Brain microvascular endothelial cell (primary cell): ENCODE data around the gene ZNF587.
"Not testable (repeated sequence)": the region's sequence is repeated elsewhere in the genome, so short reads cannot be mapped to it uniquely, and the experiment has no call there.

ENCODE experiments used
- DNase-seq: peaks from one replicate; pipeline ENCODE4 v3.0.0-alpha.2; 2020
- H3K27ac ChIP-seq: fragments of 250-450 bp; sonication (Bioruptor Pico); 2 replicates; pipeline ENCODE4 v1.5.1; 2020; ENCODE audit warnings: mild to moderate bottlenecking, moderate library complexity
- H3K27me3 ChIP-seq: fragments of 250-450 bp; sonication (Bioruptor Pico); replicated peaks from 2 replicates; pipeline ENCODE4 v1.5.1; 2020; ENCODE audit warnings: mild to moderate bottlenecking
- H3K36me3 ChIP-seq: fragments of 250-450 bp; sonication (Bioruptor Pico); replicated peaks from 2 replicates; pipeline ENCODE4 v1.5.1; 2020; ENCODE audit warnings: mild to moderate bottlenecking
- H3K4me3 ChIP-seq: 2 replicates; pipeline ENCODE4 v1.5.1; 2011; ENCODE audit warnings: low read depth, mild to moderate bottlenecking, control low read depth, low read length, moderate library complexity
- in situ Hi-C: cut with HindIII; loops from 2 replicates; pipeline ENCODE4 v1.10.0; 2017; ENCODE audit warnings: low sequenced_read_pairs, low pct_ligation_motif_present
- TF ChIP-seq, protein P1 (sequence below): IDR thresholded peaks from 2 replicates; pipeline ENCODE4 v1.5.1; 2011; ENCODE audit warnings: low read depth, mild to moderate bottlenecking, moderate library complexity, low read length, control low read depth, inconsistent platforms; ENCODE audit errors: missing control alignments

ZNF587 gene

DNA sequence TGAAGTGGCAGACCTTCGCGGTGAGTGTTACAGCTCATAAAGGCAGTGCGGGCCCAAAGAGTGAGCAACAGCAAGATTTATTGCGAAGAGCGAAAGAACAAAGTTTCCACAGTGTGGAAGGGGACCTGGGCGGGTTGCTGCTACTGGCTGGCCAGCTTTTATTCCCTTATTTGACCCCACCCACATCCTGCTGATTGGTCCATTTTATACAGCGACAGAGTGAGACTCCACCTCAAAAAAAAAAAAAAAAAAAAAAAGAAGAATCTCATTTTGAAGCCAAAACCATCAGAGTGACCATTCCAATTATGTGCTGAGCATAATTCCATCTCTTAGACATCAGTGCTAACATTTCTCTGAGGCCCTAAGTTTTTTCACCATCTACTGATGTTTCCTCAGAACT is 33.0 kb upstream of the ZNF587 start:
- TF ChIP-seq, protein P1, sequence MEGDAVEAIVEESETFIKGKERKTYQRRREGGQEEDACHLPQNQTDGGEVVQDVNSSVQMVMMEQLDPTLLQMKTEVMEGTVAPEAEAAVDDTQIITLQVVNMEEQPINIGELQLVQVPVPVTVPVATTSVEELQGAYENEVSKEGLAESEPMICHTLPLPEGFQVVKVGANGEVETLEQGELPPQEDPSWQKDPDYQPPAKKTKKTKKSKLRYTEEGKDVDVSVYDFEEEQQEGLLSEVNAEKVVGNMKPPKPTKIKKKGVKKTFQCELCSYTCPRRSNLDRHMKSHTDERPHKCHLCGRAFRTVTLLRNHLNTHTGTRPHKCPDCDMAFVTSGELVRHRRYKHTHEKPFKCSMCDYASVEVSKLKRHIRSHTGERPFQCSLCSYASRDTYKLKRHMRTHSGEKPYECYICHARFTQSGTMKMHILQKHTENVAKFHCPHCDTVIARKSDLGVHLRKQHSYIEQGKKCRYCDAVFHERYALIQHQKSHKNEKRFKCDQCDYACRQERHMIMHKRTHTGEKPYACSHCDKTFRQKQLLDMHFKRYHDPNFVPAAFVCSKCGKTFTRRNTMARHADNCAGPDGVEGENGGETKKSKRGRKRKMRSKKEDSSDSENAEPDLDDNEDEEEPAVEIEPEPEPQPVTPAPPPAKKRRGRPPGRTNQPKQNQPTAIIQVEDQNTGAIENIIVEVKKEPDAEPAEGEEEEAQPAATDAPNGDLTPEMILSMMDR: no peak
- H3K27me3 ChIP-seq: no peaks in the 10 kb centered on the region
- H3K27ac ChIP-seq: no peak overlapping the region
- H3K4me3 ChIP-seq: no peak overlapping the region
- no peak for DNase-seq
- H3K36me3 ChIP-seq: peaks cover 10% of the 10 kb centered on the region
- in situ Hi-C loops: no loop called here

DNA sequence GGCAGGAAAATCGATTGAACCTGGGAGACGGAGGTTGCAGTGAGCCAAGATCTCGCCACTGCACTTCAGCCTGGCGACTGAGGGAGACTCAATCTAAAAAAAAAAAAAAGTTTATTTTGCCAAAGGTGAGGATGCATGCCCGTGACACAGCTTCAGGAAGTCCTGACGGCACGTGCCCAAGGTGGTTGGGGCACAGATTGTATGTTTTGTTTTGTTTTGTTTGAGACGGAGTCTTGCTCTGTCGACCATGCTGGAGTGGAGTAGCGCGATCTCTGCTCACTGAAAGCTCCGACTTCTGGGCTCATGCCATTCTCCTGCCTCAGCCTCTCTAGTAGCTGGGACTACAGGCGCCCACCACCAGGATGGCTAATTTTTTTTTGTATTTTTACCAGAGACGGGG is 31.7 kb upstream of the ZNF587 start:
- Histone ChIP-seq H3K27ac (no peak overlapping the region), H3K36me3 (peaks cover 4% of the 10 kb centered on the region)
- in situ Hi-C loops: no loop called here

DNA sequence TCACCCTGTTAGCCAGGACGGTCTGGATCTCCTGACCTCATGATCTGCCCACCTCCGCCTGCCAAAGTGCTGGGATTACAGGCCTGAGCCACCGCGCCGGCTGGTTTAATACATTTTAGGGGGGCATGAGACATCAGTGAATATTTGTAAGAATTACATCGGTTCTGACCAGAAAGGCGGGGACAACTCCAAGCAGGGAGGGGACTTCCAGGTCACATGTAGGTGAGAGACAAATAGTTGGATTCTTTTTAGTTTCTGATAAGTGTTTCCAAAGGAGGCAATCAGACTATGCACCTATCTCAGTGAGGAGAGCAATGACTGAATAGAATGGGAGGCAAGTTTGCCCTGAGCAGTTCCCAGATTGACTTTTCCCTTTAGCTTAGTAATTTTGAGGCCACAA is 31.3 kb upstream of the ZNF587 start:
- no peak overlapping the region for H3K27ac ChIP-seq
- in situ Hi-C loops: no loop called here
- H3K36me3 ChIP-seq: peaks cover 4% of the 10 kb centered on the region
- TF ChIP-seq, protein P1: no peak
- no peak overlapping the region for H3K4me3 ChIP-seq
- DNase-seq: no peak
- H3K27me3 ChIP-seq: no peaks in the 10 kb centered on the region

More for the DNA sequence above, 31.7 kb upstream of the ZNF587 start:
- DNase-seq: no peak
- TF ChIP-seq, protein P1: no peak
- no peak overlapping the region for H3K4me3 ChIP-seq
- no peaks in the 10 kb centered on the region for H3K27me3 ChIP-seq

DNA sequence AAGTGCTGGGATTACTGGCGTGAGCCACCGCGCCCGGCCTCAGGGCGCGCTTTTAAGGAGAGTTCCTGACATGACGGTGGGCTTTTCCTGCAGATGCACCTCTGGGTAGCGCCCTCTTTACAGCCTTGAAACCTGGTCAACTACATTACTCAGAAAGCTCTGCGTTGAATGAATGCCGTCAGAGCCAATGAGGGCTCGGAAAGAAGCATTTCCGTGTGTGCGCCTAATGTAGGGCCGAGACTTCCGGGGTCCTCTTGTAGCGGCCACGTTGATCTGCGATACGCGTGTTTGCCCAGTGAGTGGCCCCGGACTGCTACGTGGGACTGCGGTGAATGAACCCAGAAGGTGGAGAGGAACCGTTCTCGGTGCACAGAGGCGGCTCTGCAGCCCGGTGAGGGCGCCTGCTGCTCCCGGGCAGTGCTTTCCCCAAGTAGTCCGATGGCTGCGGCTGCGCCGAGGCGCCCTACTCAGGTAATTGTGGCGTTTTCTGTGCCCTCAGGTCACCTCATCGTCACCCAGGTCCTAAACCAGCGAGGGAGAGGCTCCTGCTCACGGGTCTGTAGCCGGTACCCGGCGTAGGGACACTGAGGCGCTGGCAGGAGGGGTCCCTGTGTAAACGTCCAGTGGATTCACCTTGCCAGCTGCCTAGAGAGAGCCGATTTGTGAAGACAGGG is 30.0 kb upstream of the ZNF587 start:
- TF ChIP-seq, protein P1: peak; percentile 8
- Histone ChIP-seq H3K36me3 (peaks cover 2% of the 10 kb centered on the region), H3K27me3 (no peaks in the 10 kb centered on the region), H3K4me3 (peak overlapping the region; percentile 97), H3K27ac (peak overlapping the region; percentile 75)
- in situ Hi-C loops: no loop called here
- DNase-seq: peak; percentile 94

DNA sequence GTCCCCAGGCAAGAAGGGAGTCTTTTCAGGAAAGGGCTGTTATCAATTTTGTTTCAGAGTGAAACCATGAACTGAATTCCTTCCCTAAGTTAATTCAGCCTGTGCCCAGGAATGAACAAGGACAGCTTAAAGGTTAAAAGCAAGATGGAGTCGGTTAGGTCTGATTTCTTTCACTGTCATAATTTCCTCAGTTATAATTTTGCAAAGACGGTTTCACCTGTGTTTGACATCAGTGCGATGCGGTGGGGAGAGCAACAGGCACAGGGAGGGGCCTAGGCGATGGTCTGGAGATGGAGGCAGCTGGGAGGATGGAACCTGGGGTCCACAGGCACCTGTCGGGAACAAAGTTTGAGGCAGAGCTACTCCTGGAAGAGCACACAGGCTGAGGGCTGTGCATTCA is 29.1 kb upstream of the ZNF587 start:
- in situ Hi-C loops: no loop called here
- Histone ChIP-seq H3K27ac (no peak overlapping the region), H3K27me3 (no peaks in the 10 kb centered on the region), H3K4me3 (peak overlapping the region; percentile 97), H3K36me3 (peaks cover 2% of the 10 kb centered on the region)
- DNase-seq: no peak
- TF ChIP-seq, protein P1: no peak

DNA sequence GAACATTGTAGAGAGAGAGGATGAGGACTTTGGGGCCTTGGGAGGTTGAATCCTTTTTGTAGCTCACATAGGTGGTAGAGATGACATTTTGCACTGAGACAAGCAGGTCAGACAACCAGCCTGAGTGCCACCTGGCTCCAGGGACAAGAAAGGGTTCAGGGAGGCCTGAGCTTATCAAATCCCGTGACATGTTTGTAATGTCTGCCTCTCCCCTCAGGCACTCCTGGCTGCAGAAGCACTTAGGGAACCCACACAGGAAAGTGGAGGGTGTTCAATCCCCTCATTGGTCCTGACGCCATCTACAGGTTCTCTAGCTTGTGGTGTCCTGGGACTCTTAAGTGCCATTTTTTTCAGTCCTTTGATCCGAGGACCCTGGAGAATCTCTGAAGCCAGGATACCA is 28.6 kb upstream of the ZNF587 start:
- H3K27ac ChIP-seq, H3K36me3 ChIP-seq, in situ Hi-C loops, H3K27me3 ChIP-seq, DNase-seq, H3K4me3 ChIP-seq: not testable (repeated sequence)

DNA sequence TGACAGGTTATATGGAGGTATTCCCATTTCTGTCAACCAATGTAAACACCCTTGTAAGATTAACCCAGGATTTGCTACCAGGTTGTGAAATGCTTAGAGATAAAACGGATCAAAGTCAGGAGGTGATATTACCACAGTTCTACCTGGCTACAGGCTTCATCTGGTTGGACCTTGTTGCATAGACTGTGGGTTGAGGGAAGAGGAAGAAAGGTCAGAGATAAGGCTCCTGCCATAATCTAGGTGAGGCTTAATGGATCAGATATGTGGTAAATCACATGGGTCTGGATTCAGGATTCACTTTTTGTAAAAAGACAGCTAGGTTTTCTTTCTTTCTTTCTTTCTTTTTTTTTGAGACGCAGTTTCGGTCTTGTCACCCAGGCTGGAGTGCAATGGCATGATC is 28.2 kb upstream of the ZNF587 start:
- in situ Hi-C loops, H3K27ac ChIP-seq, H3K36me3 ChIP-seq, H3K4me3 ChIP-seq, H3K27me3 ChIP-seq, DNase-seq: not testable (repeated sequence)

DNA sequence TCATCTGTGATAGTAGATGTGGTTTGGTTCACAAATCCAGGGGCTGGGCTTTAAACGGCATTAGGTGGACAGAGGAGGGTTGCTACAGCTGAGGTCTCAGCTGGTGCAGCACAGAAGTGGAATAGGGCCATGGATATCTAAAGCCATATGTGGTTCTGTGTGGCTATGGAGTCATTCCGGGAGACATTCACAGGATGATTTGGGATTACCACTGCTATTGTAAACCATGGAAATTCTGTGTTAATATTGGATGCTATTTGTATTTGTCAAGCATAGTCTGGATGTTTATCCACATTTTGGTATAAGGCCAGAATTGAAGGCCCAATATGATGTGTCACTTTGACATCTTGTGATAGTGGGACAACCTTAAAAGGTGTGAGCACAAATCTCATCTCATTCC is 26.5 kb upstream of the ZNF587 start:
- H3K36me3 ChIP-seq, in situ Hi-C loops, DNase-seq, H3K27ac ChIP-seq, H3K4me3 ChIP-seq, H3K27me3 ChIP-seq: not testable (repeated sequence)

DNA sequence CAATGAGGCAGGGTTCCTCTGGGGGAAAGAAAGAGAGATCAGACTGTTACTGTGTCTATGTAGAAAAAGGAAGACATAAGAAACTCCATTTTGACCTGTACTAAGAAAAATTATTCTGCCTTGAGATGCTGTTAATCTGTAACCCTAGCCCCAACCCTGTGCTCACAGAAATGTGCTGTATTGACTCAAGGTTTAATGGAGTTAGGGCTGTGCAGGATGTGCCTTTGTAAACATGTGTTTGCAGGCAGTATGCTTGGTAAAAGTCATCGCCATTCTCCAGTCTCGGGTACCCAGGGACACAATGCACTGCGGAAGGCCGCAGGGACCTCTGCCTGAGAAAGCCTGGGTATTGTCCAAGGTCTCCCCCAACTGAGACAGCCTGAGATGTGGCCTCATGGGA is 26.1 kb upstream of the ZNF587 start:
- H3K4me3 ChIP-seq, H3K36me3 ChIP-seq, H3K27ac ChIP-seq, H3K27me3 ChIP-seq, DNase-seq, in situ Hi-C loops: not testable (repeated sequence)
